H1 (cell line): ENCODE data around the gene MOB3B. TPM values are rescaled to one million over a fixed set of nuclear protein-coding genes. Genes with fewer than 3 reads are reported as not detected.

Source experiments
- CTCF ChIA-PET: fragments of 300-600 bp; sonication (Branson Sonifier 250); formaldehyde crosslinking; loops from one replicate; lab custom pipeline; 2021; ENCODE audit not compliant: partially characterized antibody; lab: Charles Lee
- POLR2A ChIA-PET: fragments of 300-600 bp; sonication (Branson Sonifier 250); formaldehyde crosslinking; loops from one replicate; lab custom pipeline; 2021; ENCODE audit warnings: inconsistent platforms; ENCODE audit not compliant: partially characterized antibody; lab: Charles Lee
- DNase-seq, 2 experiments: peaks; one replicate each; pipeline versions ENCODE4 v3.0.0 to v3.0.0-alpha.2; 2010 to 2022; ENCODE audit warnings: low spot score in 2 of 2, low read depth in 1 of 2, mixed read lengths in 1 of 2
- FAIRE-seq: peaks from 2 replicates; lab custom pipeline; 2011; peaks lifted over from hg19 to GRCh38; lab: Jason Lieb, UNC
- H2AFZ ChIP-seq: 2 replicates; pipeline ENCODE4 v1.8.1; 2012; ENCODE audit warnings: low read length, inconsistent platforms
- H2AK5ac ChIP-seq: 2 replicates; pipeline ENCODE4 v1.6.1; 2013; ENCODE audit warnings: low read depth, low read length
- H2BK120ac ChIP-seq: replicated peaks from 2 replicates; pipeline ENCODE3; 2013; ENCODE audit warnings: low read depth, low read length, inconsistent platforms
- H2BK12ac ChIP-seq: 2 replicates; pipeline ENCODE4 v1.6.1; 2013; ENCODE audit warnings: low read depth, low read length
- H2BK15ac ChIP-seq: 2 replicates; pipeline ENCODE4 v1.6.1; 2013; ENCODE audit warnings: low read length
- H2BK20ac ChIP-seq: 2 replicates; pipeline ENCODE4 v1.6.1; 2013; ENCODE audit warnings: low read length
- H2BK5ac ChIP-seq: 2 replicates; pipeline ENCODE4 v1.6.1; 2013; ENCODE audit warnings: low read depth, low read length
- H3K14ac ChIP-seq: 2 replicates; pipeline ENCODE4 v1.6.1; 2013; ENCODE audit warnings: inconsistent platforms; ENCODE audit not compliant: insufficient read length
- H3K18ac ChIP-seq: 2 replicates; pipeline ENCODE4 v1.6.1; 2013; ENCODE audit warnings: low read length; ENCODE audit errors: extremely low read depth
- H3K23ac ChIP-seq: 2 replicates; pipeline ENCODE4 v1.6.1; 2013; ENCODE audit warnings: inconsistent platforms; ENCODE audit not compliant: insufficient read length
- H3K23me2 ChIP-seq: 2 replicates; pipeline ENCODE4 v1.6.1; 2013; ENCODE audit warnings: low read depth, low read length
- H3K27ac ChIP-seq: 2 replicates; pipeline ENCODE4 v1.6.1; 2011; ENCODE audit warnings: low read depth, low read length, inconsistent platforms
- H3K27me3 ChIP-seq, 4 experiments: replicated peaks in 1 of 4; 1 replicate in 1 of 4; 2 replicates in 3 of 4; pipeline versions ENCODE4 v1.6.1 to v1.8.1; 2011 to 2013; ENCODE audit warnings: low read length in 3 of 4, mild to moderate bottlenecking in 3 of 4, inconsistent platforms in 2 of 4, mixed read lengths in 2 of 4, moderate library complexity in 1 of 4; ENCODE audit not compliant: control insufficient read depth in 3 of 4, insufficient read depth in 3 of 4; ENCODE audit errors: extremely low read depth in 1 of 4
- H3K36me3 ChIP-seq, 4 experiments: 2 replicates each; pipeline versions ENCODE4 v1.6.1 to v1.8.1; 2011 to 2013; ENCODE audit warnings: mild to moderate bottlenecking in 4 of 4, low read length in 3 of 4, moderate library complexity in 2 of 4, control low read depth in 1 of 4, inconsistent platforms in 1 of 4; ENCODE audit not compliant: insufficient read depth in 4 of 4, control insufficient read depth in 2 of 4
- H3K4ac ChIP-seq: replicated peaks from 2 replicates; pipeline ENCODE3; 2013; ENCODE audit warnings: low read length, low read depth, mixed read lengths, inconsistent platforms; ENCODE audit not compliant: insufficient read length
- H3K4me1 ChIP-seq, 4 experiments: replicated peaks in 1 of 4; 1 replicate in 1 of 4; 2 replicates in 3 of 4; pipeline versions ENCODE4 v1.6.1 to v1.8.1; 2011 to 2013; ENCODE audit warnings: low read length in 3 of 4, inconsistent platforms in 2 of 4, mixed read lengths in 1 of 4; ENCODE audit not compliant: insufficient read depth in 4 of 4, control insufficient read depth in 3 of 4
- H3K4me2 ChIP-seq, 2 experiments: 2 replicates each; pipeline versions ENCODE4 v1.6.1 to v1.8.1; 2011 to 2013; ENCODE audit warnings: low read depth in 2 of 2, low read length in 2 of 2, control low read depth in 1 of 2, inconsistent platforms in 1 of 2, mild to moderate bottlenecking in 1 of 2; ENCODE audit not compliant: insufficient read depth in 1 of 2
- H3K4me3 ChIP-seq, 4 experiments: fragments of 200-600, 300-600 bp in 1 of 4; sonication (generic), shearing (Covaris generic), sonication (Bioruptor Twin) in 1 of 4; 2 replicates each; pipeline versions ENCODE4 v1.5.1 to v1.8.1; 2011 to 2016; ENCODE audit warnings: low read length in 4 of 4, low read depth in 3 of 4, control low read depth in 2 of 4, inconsistent platforms in 2 of 4, mild to moderate bottlenecking in 2 of 4, mixed read lengths in 1 of 4, moderate library complexity in 1 of 4; ENCODE audit not compliant: insufficient read depth in 2 of 4; ENCODE audit errors: extremely low read depth in 1 of 4
- H3K56ac ChIP-seq: replicated peaks from 2 replicates; pipeline ENCODE3; 2013; ENCODE audit warnings: low read depth, mild to moderate bottlenecking, mixed read lengths, low read length, inconsistent platforms; ENCODE audit not compliant: insufficient read length
- H3K79me1 ChIP-seq: 2 replicates; pipeline ENCODE4 v1.6.1; 2013; ENCODE audit warnings: low read depth, low read length, control low read depth
- H3K79me2 ChIP-seq, 2 experiments: 2 replicates each; pipeline versions ENCODE4 v1.6.1 to v1.8.1; 2012 to 2013; ENCODE audit warnings: low read length in 2 of 2, mild to moderate bottlenecking in 2 of 2, inconsistent platforms in 1 of 2; ENCODE audit not compliant: insufficient read depth in 2 of 2, control insufficient read depth in 1 of 2
- H3K9ac ChIP-seq, 4 experiments: replicated peaks in 1 of 4; 1 replicate in 1 of 4; 2 replicates in 3 of 4; pipeline versions ENCODE4 v1.6.1 to v1.8.1; 2011 to 2013; ENCODE audit warnings: low read depth in 3 of 4, low read length in 3 of 4, control low read depth in 2 of 4, mild to moderate bottlenecking in 2 of 4, moderate library complexity in 2 of 4, inconsistent platforms in 1 of 4; ENCODE audit errors: extremely low read depth in 1 of 4
- H3K9me3 ChIP-seq, 2 experiments: 2 replicates each; pipeline versions ENCODE4 v1.6.1 to v1.8.1; 2012 to 2013; ENCODE audit warnings: mild to moderate bottlenecking in 2 of 2, moderate library complexity in 2 of 2, control low read depth in 1 of 2, inconsistent platforms in 1 of 2, low read depth in 1 of 2, low read length in 1 of 2, mixed read lengths in 1 of 2; ENCODE audit not compliant: insufficient read depth in 2 of 2
- H4K20me1 ChIP-seq, 2 experiments: replicated peaks in 1 of 2; 2 replicates each; pipeline versions ENCODE3 to v1.8.1; 2011 to 2013; ENCODE audit warnings: inconsistent platforms in 2 of 2, low read length in 2 of 2, mild to moderate bottlenecking in 1 of 2; ENCODE audit not compliant: insufficient read depth in 2 of 2, control insufficient read depth in 1 of 2
- H4K5ac ChIP-seq: 2 replicates; pipeline ENCODE4 v1.6.1; 2013; ENCODE audit warnings: low read length, low read depth, mixed read lengths, inconsistent platforms; ENCODE audit not compliant: insufficient read length
- H4K8ac ChIP-seq: 2 replicates; pipeline ENCODE4 v1.8.0; 2013; ENCODE audit warnings: mild to moderate bottlenecking, moderate library complexity, low read length, inconsistent platforms; ENCODE audit not compliant: insufficient read depth; ENCODE audit errors: extremely low read depth
- H4K91ac ChIP-seq: replicated peaks from 2 replicates; pipeline ENCODE3; 2013; ENCODE audit warnings: low read length, mixed read lengths, inconsistent platforms; ENCODE audit not compliant: insufficient read length
- ATF2 ChIP-seq: IDR thresholded peaks from 2 replicates; pipeline ENCODE4 v1.6.1; 2012; ENCODE audit warnings: low read length, inconsistent platforms
- CREB1 ChIP-seq: IDR thresholded peaks from 2 replicates; pipeline ENCODE4 v1.6.1; 2012; ENCODE audit warnings: inconsistent platforms
- CTBP2 ChIP-seq: IDR thresholded peaks from 2 replicates; pipeline ENCODE4 v1.7.0; 2011; ENCODE audit warnings: borderline replicate concordance, mild to moderate bottlenecking, moderate library complexity, mixed read lengths, low read length; ENCODE audit not compliant: insufficient read depth, insufficient read length
- POLR2AphosphoS5 ChIP-seq: IDR thresholded peaks from 2 replicates; pipeline ENCODE4 v1.6.1; 2011; ENCODE audit warnings: low read depth, low read length
- POU5F1 ChIP-seq: IDR thresholded peaks from 2 replicates; pipeline ENCODE4 v1.6.1; 2011; ENCODE audit warnings: low read depth, mild to moderate bottlenecking, low read length, moderate library complexity
- RBBP5 ChIP-seq: IDR thresholded peaks from 2 replicates; pipeline ENCODE4 v1.7.1; 2012; ENCODE audit warnings: low read depth, mild to moderate bottlenecking, inconsistent platforms, low read length, moderate library complexity, borderline replicate concordance
- WGBS, 2 experiments: shearing (Covaris generic) in 1 of 2; methylation state at CpG; one replicate each; pipeline versions ENCODE4 v1.1.6 to v1.1.7; 2013 to 2015; ENCODE audit warnings: low lambda C conversion rate in 2 of 2, mixed read lengths in 2 of 2, inconsistent platforms in 1 of 2, low coverage in 1 of 2, missing lambda C conversion rate in 1 of 2; ENCODE audit not compliant: insufficient replicate concordance in 2 of 2, insufficient coverage in 1 of 2, insufficient read length in 1 of 2; ENCODE audit errors: extremely low coverage in 1 of 2, missing lambda C conversion rate in 1 of 2; 5-methylcytosine and 5-hydroxymethylcytosine counted together
- polyA plus RNA-seq, 7 experiments: library from polyadenylated mRNA; depleted of rRNA in 3 of 7; stranded (reverse) in 5 of 7; unstranded in 2 of 7; fragments of >200 nt in 5 of 7; fragments of 200-250 nt in 2 of 7; gene quantifications; 1 replicate in 5 of 7; 2 replicates in 1 of 7; 4 replicates in 1 of 7; pipeline versions ENCODE4 v1.2.1 to v1.2.3, GENCODE V29; 2011 to 2013; ENCODE audit warnings: missing spikeins in 2 of 7, mixed read lengths in 2 of 7
- total RNA-seq: library from RNA; stranded (reverse); fragmentation: NEBNext Ultra II Directional; extraction: Animal tissue kit (Norgen Biotek cat#: 25700); gene quantifications from 2 replicates; pipeline ENCODE4 v1.2.1, GENCODE V29; 2021
- TF ChIP-seq, protein P1 (sequence below): IDR thresholded peaks from 2 replicates; pipeline ENCODE4 v1.6.1; 2011; ENCODE audit warnings: low read depth, mild to moderate bottlenecking, low read length; ENCODE audit not compliant: insufficient read depth

The MOB3B gene
- total and polyA plus RNA-seq, 2 of the 8 experiments (the other 6 are each of a cell fraction or from before 2014, with no cell fraction given), result 12.7 to 16.1 TPM

GRCh38 chr9:27308691-27309390 lies 220.8 kb downstream of the MOB3B start:
- CTCF ChIA-PET, result interaction anchor here (0.6 to 1.0 kb wide), 2 partner anchors 237 to 1116 kb away, joined by 3 to 4 read pairs; no protein-coding TSS in a partner anchor
- no peak overlapping the region for H4K91ac ChIP-seq
- TF ChIP-seq ATF2, result no peak
- no peak for TF ChIP-seq CTBP2
- TF ChIP-seq POLR2AphosphoS5, result peak; percentile 69; the same call in 1 of the 2 replicates
- TF ChIP-seq CREB1, result no peak
- TF ChIP-seq, protein P1, sequence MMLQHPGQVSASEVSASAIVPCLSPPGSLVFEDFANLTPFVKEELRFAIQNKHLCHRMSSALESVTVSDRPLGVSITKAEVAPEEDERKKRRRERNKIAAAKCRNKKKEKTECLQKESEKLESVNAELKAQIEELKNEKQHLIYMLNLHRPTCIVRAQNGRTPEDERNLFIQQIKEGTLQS, result no peak
- TF ChIP-seq RBBP5, result no peak
- TF ChIP-seq POU5F1, result peak; percentile 91

More at GRCh38 chr9:27308691-27309390, 220.8 kb downstream of the MOB3B start:
- Histone ChIP-seq H2BK120ac (no peak overlapping the region), H3K23me2 (no peaks in the 10 kb centered on the region), H2BK15ac (no peak overlapping the region), H2AK5ac (no peak overlapping the region), H3K4me2 (peak overlapping the region; percentile 40 to 47), H3K56ac (no peak overlapping the region), H2BK20ac (no peak overlapping the region), H3K27me3 (peaks cover 0 to 8% (median 3%) of the 10 kb centered on the region in 4 experiments; a peak in 2 of 7 replicates), H2BK12ac (no peak overlapping the region), H3K14ac (no peak overlapping the region), H3K9ac (no peak overlapping the region), H2AFZ (no peak overlapping the region), H3K23ac (no peak overlapping the region), H3K79me2 (no peaks in the 10 kb centered on the region), H3K9me3 (0 out of 4 replicates have a peak, but pooled peaks cover 0 to 6% of the 10 kb centered on the region in 2 experiments), H3K36me3 (no peaks in the 10 kb centered on the region), H3K4ac (no peak overlapping the region), H3K79me1 (no peaks in the 10 kb centered on the region), H4K5ac (no peak overlapping the region), H4K8ac (no peak overlapping the region), H2BK5ac (no peak overlapping the region), H3K4me1 (peaks cover 5 to 13% (median 9%) of the 10 kb centered on the region in 4 experiments; a peak in 5 of 7 replicates), H3K4me3 (peak overlapping the region in 1 of 4 experiments; percentile 3; a peak in 1 of 8 replicates), H4K20me1 (no peaks in the 10 kb centered on the region), H3K18ac (no peak overlapping the region), H3K27ac (no peak overlapping the region)
- whole genome bisulfite sequencing, 2 experiments, result 23% methylated on average over 4 of the region's 4 CpGs; no CpG with 5 or more reads in 1 of the 2 experiments
- DNase-seq (no peak), FAIRE-seq (peak; percentile 96)
- POLR2A ChIA-PET, result no interaction called here
